Activated CD4-positive, alpha-beta memory T cell treated with anti-CD3 and anti-CD28 coated beads, Interleukin-2, amount 10 ng/mL, durations not matched to agents 7 days and 5 days (primary cell): ENCODE results near the gene PATE2. TPM values are rescaled to one million over a fixed set of nuclear protein-coding genes. Genes with fewer than 3 reads are reported as not detected.

Source experiments
- CTCF ChIA-PET: fragments of 350-600 bp; sonication (Branson Sonifier 250); formaldehyde crosslinking; loops from one replicate; lab custom pipeline; 2021; ENCODE audit warnings: antibody characterized with exemption, inconsistent platforms; lab: Charles Lee
- POLR2A ChIA-PET: fragments of 350-600 bp; sonication (Branson Sonifier 250); formaldehyde crosslinking; loops from one replicate; lab custom pipeline; 2021; ENCODE audit warnings: antibody characterized with exemption; lab: Charles Lee
- DNase-seq: peaks from one replicate; pipeline ENCODE4 v3.0.0-alpha.2; 2020
- H3K27ac Mint-ChIP-seq: one replicate; pipeline ENCODE4 v1.8.0; 2021; ENCODE audit warnings: mild to moderate bottlenecking, mixed read lengths
- H3K27me3 Mint-ChIP-seq: one replicate; pipeline ENCODE4 v1.8.0; 2021; ENCODE audit warnings: mixed read lengths
- H3K36me3 Mint-ChIP-seq: one replicate; pipeline ENCODE4 v1.8.0; 2021; ENCODE audit warnings: low read depth, mixed read lengths
- H3K4me1 Mint-ChIP-seq: one replicate; pipeline ENCODE4 v1.8.0; 2021; ENCODE audit warnings: mixed read lengths
- H3K4me3 Mint-ChIP-seq: one replicate; pipeline ENCODE4 v1.8.0; 2021; ENCODE audit warnings: mild to moderate bottlenecking, mixed read lengths
- H3K9me3 Mint-ChIP-seq: one replicate; pipeline ENCODE4 v1.8.0; 2021; ENCODE audit warnings: mixed read lengths
- total RNA-seq, 2 experiments: library from RNA; stranded (reverse); gene quantifications; one replicate each; pipeline ENCODE4 v1.2.3, GENCODE V29; 2021

PATE2 gene
- not detected for total RNA-seq

DNA sequence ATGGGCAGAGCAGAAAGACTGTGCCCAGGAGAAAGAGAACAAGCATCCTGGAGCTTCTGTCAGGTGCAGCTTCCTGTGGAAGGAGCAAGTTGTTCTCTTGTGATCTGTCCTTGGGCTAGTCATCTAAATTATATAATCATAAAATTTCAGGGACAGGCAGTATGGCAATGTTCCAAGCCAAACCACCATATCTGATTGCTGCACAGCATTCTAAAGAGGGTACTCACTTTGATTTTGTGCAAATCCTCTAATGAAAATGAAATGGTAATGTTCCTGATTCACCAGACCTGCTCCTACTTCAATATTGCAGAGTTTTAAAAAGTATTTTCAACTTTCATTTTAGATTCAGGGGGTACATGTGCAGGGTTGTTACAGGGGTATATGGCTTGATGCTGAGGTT lies at the start of gene PATE2:
TSS of gene PATE2 (minus strand) at position 101 of the 400 bp plus-strand sequence. CDS start at position 46, 55 bp downstream.
- H3K27me3 Mint-ChIP-seq = peaks cover 10% of the 10 kb centered on the region
- CTCF ChIA-PET = no interaction called here
- no peaks in the 10 kb centered on the region for H3K36me3 Mint-ChIP-seq
- POLR2A ChIA-PET = no interaction called here
- no peaks in the 10 kb centered on the region for H3K4me1 Mint-ChIP-seq
- no peak for DNase-seq
- H3K27ac Mint-ChIP-seq = no peak within 1 kb of the TSS
- no peaks in the 10 kb centered on the region for H3K9me3 Mint-ChIP-seq
- H3K4me3 Mint-ChIP-seq = no peak within 1 kb of the TSS

GRCh38 chr11:125807909-125808308 lies 29.3 kb upstream of the PATE2 start:
- Mint-ChIP-seq H3K27ac (no peak overlapping the region), H3K36me3 (no peaks in the 10 kb centered on the region), H3K27me3 (no peaks in the 10 kb centered on the region), H3K9me3 (peaks cover 6% of the 10 kb centered on the region), H3K4me3 (no peak overlapping the region), H3K4me1 (no peaks in the 10 kb centered on the region)
- no peak for DNase-seq
- ChIA-PET CTCF (no interaction called here), POLR2A (no interaction called here)

- no peak overlapping the region for H3K4me3 Mint-ChIP-seq
- no peak overlapping the region for H3K27ac Mint-ChIP-seq
- CTCF ChIA-PET = no interaction called here
- no peaks in the 10 kb centered on the region for H3K4me1 Mint-ChIP-seq
- peaks cover 16% of the 10 kb centered on the region for H3K9me3 Mint-ChIP-seq
- no peak for DNase-seq
- POLR2A ChIA-PET = no interaction called here
- H3K36me3 Mint-ChIP-seq = no peaks in the 10 kb centered on the region
- peaks cover 5% of the 10 kb centered on the region for H3K27me3 Mint-ChIP-seq
Measured at GRCh38 chr11:125802387-125802786, 23.8 kb upstream of the PATE2 start.

DNA sequence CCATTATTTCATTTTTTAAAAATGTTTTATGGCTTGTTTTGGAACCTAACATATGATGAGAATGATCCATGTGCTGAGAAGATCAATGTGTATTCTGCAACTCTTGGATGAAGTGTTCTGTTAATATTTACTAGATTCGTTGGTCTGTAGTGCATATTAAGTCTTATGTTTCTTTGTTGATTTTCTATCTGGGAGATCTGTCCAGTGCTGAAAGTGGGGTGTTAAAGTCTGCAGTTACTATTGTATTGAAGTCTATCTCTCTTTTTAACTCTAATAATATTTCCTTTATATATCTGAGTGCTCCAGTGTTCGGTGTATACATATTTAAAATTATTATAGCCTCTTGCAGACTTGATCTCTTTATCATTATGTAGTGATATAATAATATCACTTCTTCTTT lies 21.2 kb upstream of the PATE2 start:
- Mint-ChIP-seq H3K27me3 (peaks cover 5% of the 10 kb centered on the region), H3K4me1 (no peaks in the 10 kb centered on the region), H3K4me3 (no peak overlapping the region), H3K27ac (no peak overlapping the region), H3K9me3 (peaks cover 16% of the 10 kb centered on the region), H3K36me3 (no peaks in the 10 kb centered on the region)
- ChIA-PET CTCF (no interaction called here), POLR2A (no interaction called here)
- DNase-seq = no peak

GRCh38 chr11:125797641-125798040 lies 19.0 kb upstream of the PATE2 start:
- POLR2A ChIA-PET = no interaction called here

GRCh38 chr11:125790825-125791224 lies 12.2 kb upstream of the PATE2 start:
- POLR2A ChIA-PET = no interaction called here

More at GRCh38 chr11:125797641-125798040, 19.0 kb upstream of the PATE2 start:
- no peaks in the 10 kb centered on the region for H3K4me1 Mint-ChIP-seq
- H3K9me3 Mint-ChIP-seq = peaks cover 8% of the 10 kb centered on the region
- no peak overlapping the region for H3K27ac Mint-ChIP-seq
- H3K27me3 Mint-ChIP-seq = peaks cover 5% of the 10 kb centered on the region
- H3K4me3 Mint-ChIP-seq = no peak overlapping the region
- CTCF ChIA-PET = no interaction called here
- no peaks in the 10 kb centered on the region for H3K36me3 Mint-ChIP-seq
- no peak for DNase-seq

DNA sequence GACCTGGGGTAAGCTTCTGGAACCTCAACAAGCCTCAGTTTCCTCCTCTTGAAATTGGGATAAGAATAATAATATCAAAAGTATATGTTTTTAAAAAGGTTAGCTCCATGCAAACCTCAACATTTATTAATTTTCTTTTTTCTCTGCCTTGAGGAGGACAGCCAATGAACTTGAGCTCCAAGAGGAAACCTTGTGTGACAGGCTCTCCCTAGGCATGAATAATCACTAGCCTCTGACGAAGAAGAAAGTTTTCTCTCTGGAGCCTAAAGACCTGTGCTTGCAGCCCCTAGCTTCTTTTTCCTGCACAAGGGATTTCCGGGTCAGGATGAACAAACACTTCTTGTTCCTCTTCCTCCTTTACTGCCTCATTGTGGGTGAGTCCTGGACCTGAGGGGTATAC lies 9.2 kb upstream of the PATE2 start, which contains the start of gene PATE3:
TSS of gene PATE3 (plus strand) at position 301 of the 400 bp plus-strand sequence. CDS start at position 326, 25 bp downstream.
- Mint-ChIP-seq H3K27ac (no peak within 1 kb of the TSS), H3K4me1 (no peaks in the 10 kb centered on the region), H3K9me3 (no peaks in the 10 kb centered on the region), H3K4me3 (no peak within 1 kb of the TSS), H3K36me3 (no peaks in the 10 kb centered on the region), H3K27me3 (peaks cover 3% of the 10 kb centered on the region)
- CTCF ChIA-PET = no interaction called here
- DNase-seq = no peak
- POLR2A ChIA-PET = no interaction called here

More at GRCh38 chr11:125790825-125791224, 12.2 kb upstream of the PATE2 start:
- Mint-ChIP-seq H3K4me3 (no peak overlapping the region), H3K4me1 (no peaks in the 10 kb centered on the region), H3K27ac (no peak overlapping the region), H3K36me3 (no peaks in the 10 kb centered on the region), H3K9me3 (no peaks in the 10 kb centered on the region), H3K27me3 (peaks cover 3% of the 10 kb centered on the region)
- CTCF ChIA-PET = no interaction called here
- no peak for DNase-seq

DNA sequence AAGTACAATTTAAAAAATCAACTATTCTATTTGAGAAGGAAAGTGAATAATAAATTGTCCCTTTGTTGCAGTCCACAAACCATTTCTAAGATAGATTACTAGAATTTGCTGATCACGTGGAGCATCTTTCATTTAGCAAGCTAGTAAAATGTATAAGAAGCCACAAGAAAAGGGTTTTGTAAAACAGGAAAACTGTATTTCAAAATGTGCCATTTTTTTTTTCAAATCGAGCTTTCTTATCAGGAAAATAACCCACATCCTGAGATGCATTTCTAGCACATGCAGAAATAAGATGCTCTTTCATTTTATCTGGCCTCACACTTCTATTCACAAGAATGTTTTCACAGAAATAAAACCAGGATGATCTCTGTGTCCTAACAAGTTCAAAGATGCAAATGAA lies 6.0 kb upstream of the PATE2 start:
- no peaks in the 10 kb centered on the region for H3K4me1 Mint-ChIP-seq
- CTCF ChIA-PET = no interaction called here
- H3K36me3 Mint-ChIP-seq = no peaks in the 10 kb centered on the region
- peaks cover 10% of the 10 kb centered on the region for H3K27me3 Mint-ChIP-seq
- H3K27ac Mint-ChIP-seq = no peak overlapping the region
- DNase-seq = no peak
- H3K9me3 Mint-ChIP-seq = no peaks in the 10 kb centered on the region
- POLR2A ChIA-PET = no interaction called here
- H3K4me3 Mint-ChIP-seq = no peak overlapping the region

GRCh38 chr11:125777309-125777708 lies 1.3 kb downstream of the PATE2 start:
- Mint-ChIP-seq H3K36me3 (no peaks in the 10 kb centered on the region), H3K27me3 (peaks cover 12% of the 10 kb centered on the region), H3K27ac (no peak overlapping the region), H3K4me3 (no peak overlapping the region), H3K4me1 (no peaks in the 10 kb centered on the region), H3K9me3 (no peaks in the 10 kb centered on the region)
- DNase-seq = no peak
- CTCF ChIA-PET = no interaction called here
- POLR2A ChIA-PET = no interaction called here

GRCh38 chr11:125773516-125773915 lies 5.1 kb downstream of the PATE2 start:
- Mint-ChIP-seq H3K27me3 (peaks cover 14% of the 10 kb centered on the region), H3K4me1 (no peaks in the 10 kb centered on the region), H3K9me3 (no peaks in the 10 kb centered on the region), H3K4me3 (no peak overlapping the region), H3K36me3 (no peaks in the 10 kb centered on the region), H3K27ac (no peak overlapping the region)
- DNase-seq = no peak
- CTCF ChIA-PET = no interaction called here
- POLR2A ChIA-PET = no interaction called here

DNA sequence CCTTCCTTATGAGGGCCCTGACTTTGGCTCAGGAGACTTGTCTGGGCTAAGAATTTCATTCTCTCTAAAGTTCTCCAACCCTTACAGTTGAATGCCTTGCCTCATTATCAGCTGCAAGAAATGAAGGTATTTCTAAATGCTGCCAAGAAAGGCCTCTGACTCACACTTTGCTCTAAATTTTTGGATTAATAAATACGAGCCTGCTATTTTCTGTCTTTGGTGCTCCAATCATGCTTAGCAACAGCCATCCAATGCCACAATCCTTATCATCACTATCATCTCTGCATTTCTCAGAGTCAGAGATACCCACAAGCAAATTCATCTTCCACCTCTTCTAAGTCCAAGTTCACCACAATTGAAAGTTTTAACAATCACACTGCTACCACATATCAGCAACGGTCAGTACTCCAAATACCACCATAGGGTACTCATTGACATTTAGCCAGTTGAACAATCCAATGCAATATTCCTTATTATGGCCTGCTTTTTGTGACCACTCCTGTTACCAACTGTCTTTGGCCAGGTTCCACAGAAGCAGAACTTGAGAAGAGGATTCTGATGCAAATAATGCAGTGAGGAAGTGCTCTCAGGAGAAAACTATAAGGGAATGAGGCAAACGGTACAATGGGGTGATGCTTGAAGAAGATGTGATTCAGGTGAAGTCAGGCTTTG lies 5.7 kb downstream of the PATE2 start:
- peaks cover 15% of the 10 kb centered on the region for H3K27me3 Mint-ChIP-seq
- no peak for DNase-seq
- POLR2A ChIA-PET = no interaction called here
- H3K36me3 Mint-ChIP-seq = no peaks in the 10 kb centered on the region
- H3K27ac Mint-ChIP-seq = no peak overlapping the region
- H3K4me1 Mint-ChIP-seq = no peaks in the 10 kb centered on the region
- H3K9me3 Mint-ChIP-seq = no peaks in the 10 kb centered on the region
- CTCF ChIA-PET = no interaction called here
- H3K4me3 Mint-ChIP-seq = no peak overlapping the region

GRCh38 chr11:125770583-125770982 lies 8.0 kb downstream of the PATE2 start:
- no peak overlapping the region for H3K4me3 Mint-ChIP-seq
- peaks cover 14% of the 10 kb centered on the region for H3K27me3 Mint-ChIP-seq
- no peak overlapping the region for H3K27ac Mint-ChIP-seq
- no peaks in the 10 kb centered on the region for H3K4me1 Mint-ChIP-seq
- DNase-seq = no peak
- H3K9me3 Mint-ChIP-seq = no peaks in the 10 kb centered on the region
- POLR2A ChIA-PET = no interaction called here
- no peaks in the 10 kb centered on the region for H3K36me3 Mint-ChIP-seq
- CTCF ChIA-PET = no interaction called here

DNA sequence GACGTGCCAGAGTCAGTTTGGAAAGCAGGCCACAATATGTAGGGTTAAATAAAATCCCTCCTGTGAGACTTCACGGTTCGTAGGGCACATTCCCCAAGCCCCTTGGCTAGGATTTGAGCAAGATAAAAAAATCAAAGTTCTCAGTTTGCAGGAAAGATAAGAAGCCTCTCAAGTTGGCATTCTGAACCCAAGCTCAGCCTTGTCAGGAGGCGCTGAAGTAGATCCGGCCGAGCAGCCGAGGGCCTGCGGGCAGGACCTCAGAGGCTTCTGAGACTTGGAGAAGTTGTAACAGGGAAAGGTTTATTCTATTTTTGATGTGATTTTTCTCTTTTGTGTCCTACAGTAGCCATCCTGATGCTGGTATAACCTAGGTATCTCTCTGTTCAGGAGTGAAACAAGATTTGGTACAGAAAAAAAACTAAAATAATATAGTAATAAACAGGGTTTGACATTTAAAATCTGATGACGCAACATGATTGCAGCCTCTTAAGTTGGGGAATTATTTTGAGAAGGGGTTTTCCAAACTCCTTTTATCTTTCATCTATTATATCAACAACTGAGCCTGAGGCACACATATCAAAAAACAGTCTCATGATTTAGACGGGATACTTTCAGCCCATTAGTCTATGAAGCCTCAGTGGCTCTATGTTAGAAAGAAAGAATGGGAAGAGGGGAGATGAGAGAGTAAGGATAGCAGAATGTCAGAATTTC lies 10.1 kb downstream of the PATE2 start:
- ChIA-PET POLR2A (no interaction called here), CTCF (no interaction called here)
- H3K4me3 Mint-ChIP-seq = no peak overlapping the region

More for the DNA sequence above, 10.1 kb downstream of the PATE2 start:
- no peaks in the 10 kb centered on the region for H3K36me3 Mint-ChIP-seq
- no peak for DNase-seq
- H3K27me3 Mint-ChIP-seq = peaks cover 12% of the 10 kb centered on the region
- no peak overlapping the region for H3K27ac Mint-ChIP-seq
- H3K4me1 Mint-ChIP-seq = no peaks in the 10 kb centered on the region
- no peaks in the 10 kb centered on the region for H3K9me3 Mint-ChIP-seq
